HL-60 (cell line): ENCODE data around the gene OR4D1.
A peak's percentile ranks its signal among the peaks of the same experiment; 100 is the strongest.
"Not testable (repeated sequence)": the region's sequence is repeated elsewhere in the genome, so short reads cannot be mapped to it uniquely, and the experiment has no call there.

Experiments
- DNase-seq, 2 experiments: peaks; one replicate each; pipeline ENCODE4 v3.0.0-alpha.2; 2010 to 2020; ENCODE audit warnings: low read depth in 1 of 2, low spot score in 1 of 2
- H3K27ac ChIP-seq: fragments of 250-450 bp; sonication (Bioruptor Pico); replicated peaks from 2 replicates; pipeline ENCODE4 v1.5.1; 2020; ENCODE audit warnings: mild to moderate bottlenecking, moderate library complexity
- H3K27me3 ChIP-seq: fragments of 250-450 bp; sonication (Bioruptor Pico); 2 replicates; pipeline ENCODE4 v1.5.1; 2021; ENCODE audit warnings: mild to moderate bottlenecking, moderate library complexity; ENCODE audit not compliant: insufficient read depth, poor library complexity, severe bottlenecking
- H3K4me3 ChIP-seq: replicated peaks from 2 replicates; pipeline ENCODE4 v1.5.1; 2011; ENCODE audit warnings: mild to moderate bottlenecking, control low read depth, low read length; ENCODE audit not compliant: insufficient read depth
- GABPA ChIP-seq: IDR thresholded peaks from 2 replicates; pipeline ENCODE4 v1.6.1; 2012; ENCODE audit warnings: low read depth
- POLR2AphosphoS5 ChIP-seq: IDR thresholded peaks from 2 replicates; pipeline ENCODE4 v1.6.1; 2012; ENCODE audit warnings: low read depth
- REST ChIP-seq: IDR thresholded peaks from 2 replicates; pipeline ENCODE4 v1.6.1; 2012; ENCODE audit warnings: low read depth; ENCODE audit not compliant: insufficient replicate concordance
- SPI1 ChIP-seq: IDR thresholded peaks from 2 replicates; pipeline ENCODE4 v1.6.1; 2012; ENCODE audit warnings: low read depth, mild to moderate bottlenecking, borderline replicate concordance
- TF ChIP-seq, protein P1 (sequence below): IDR thresholded peaks from one replicate; pipeline ENCODE4 v1.5.1; 2011; ENCODE audit warnings: low read length, control low read depth, inconsistent platforms; ENCODE audit not compliant: insufficient read depth

The OR4D1 gene

GRCh38 chr17:58121925-58122324, 26.3 kb upstream of the OR4D1 start:
- Histone ChIP-seq H3K27me3 (peaks cover 5% of the 10 kb centered on the region), H3K27ac (no peak overlapping the region), H3K4me3 (no peak overlapping the region)
- peak in 1 of 2 experiments; percentile 40 for DNase-seq
- no peak for TF ChIP-seq GABPA
- TF ChIP-seq REST = peak; percentile 52
- TF ChIP-seq SPI1 = no peak
- no peak for TF ChIP-seq POLR2AphosphoS5
- TF ChIP-seq, protein P1, sequence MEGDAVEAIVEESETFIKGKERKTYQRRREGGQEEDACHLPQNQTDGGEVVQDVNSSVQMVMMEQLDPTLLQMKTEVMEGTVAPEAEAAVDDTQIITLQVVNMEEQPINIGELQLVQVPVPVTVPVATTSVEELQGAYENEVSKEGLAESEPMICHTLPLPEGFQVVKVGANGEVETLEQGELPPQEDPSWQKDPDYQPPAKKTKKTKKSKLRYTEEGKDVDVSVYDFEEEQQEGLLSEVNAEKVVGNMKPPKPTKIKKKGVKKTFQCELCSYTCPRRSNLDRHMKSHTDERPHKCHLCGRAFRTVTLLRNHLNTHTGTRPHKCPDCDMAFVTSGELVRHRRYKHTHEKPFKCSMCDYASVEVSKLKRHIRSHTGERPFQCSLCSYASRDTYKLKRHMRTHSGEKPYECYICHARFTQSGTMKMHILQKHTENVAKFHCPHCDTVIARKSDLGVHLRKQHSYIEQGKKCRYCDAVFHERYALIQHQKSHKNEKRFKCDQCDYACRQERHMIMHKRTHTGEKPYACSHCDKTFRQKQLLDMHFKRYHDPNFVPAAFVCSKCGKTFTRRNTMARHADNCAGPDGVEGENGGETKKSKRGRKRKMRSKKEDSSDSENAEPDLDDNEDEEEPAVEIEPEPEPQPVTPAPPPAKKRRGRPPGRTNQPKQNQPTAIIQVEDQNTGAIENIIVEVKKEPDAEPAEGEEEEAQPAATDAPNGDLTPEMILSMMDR = no peak

- no peak for TF ChIP-seq SPI1
- no peak for TF ChIP-seq GABPA
- no peak for TF ChIP-seq REST
- TF ChIP-seq, protein P1 = no peak
- TF ChIP-seq POLR2AphosphoS5 = no peak
- Histone ChIP-seq H3K4me3 (no peak overlapping the region), H3K27ac (no peak overlapping the region), H3K27me3 (peaks cover 9% of the 10 kb centered on the region)
- no peak for DNase-seq
Observed at GRCh38 chr17:58127846-58128245, 20.3 kb upstream of the OR4D1 start.

- H3K27me3 ChIP-seq, H3K27ac ChIP-seq, H3K4me3 ChIP-seq, DNase-seq: not testable (repeated sequence)
Observed at GRCh38 chr17:58132697-58133096, 15.5 kb upstream of the OR4D1 start.

GRCh38 chr17:58136669-58137279, 11.4 kb upstream of the OR4D1 start:
- no peak overlapping the region for H3K4me3 ChIP-seq
- TF ChIP-seq SPI1 (no peak), POLR2AphosphoS5 (no peak), GABPA (no peak), REST (no peak)
- TF ChIP-seq, protein P1 = no peak
- H3K27me3 ChIP-seq = no peaks in the 10 kb centered on the region
- no peak overlapping the region for H3K27ac ChIP-seq
- no peak for DNase-seq
